Measurements from ENCODE around the gene SCP2D1. TPM values are rescaled to one million over a fixed set of nuclear protein-coding genes. Genes with fewer than 3 reads are reported as not detected.

SCP2D1 gene
- total RNA-seq, 4 donors from 2014 or later, result not detected

GRCh38 chr20:18855882-18856281 lies 42.3 kb downstream of the SCP2D1 start:
- 81% methylated on average over 2 of the region's 2 CpGs for WGBS
- no peak for DNase-seq (ENCODE audit: extremely low spot score)
- no peak for TF ChIP-seq POLR2AphosphoS5 (IDR thresholded peaks at IDR 0.05)
- TF ChIP-seq POLR2A (IDR thresholded peaks at IDR 0.05; ENCODE audit: low read depth), result no peak
- TF ChIP-seq EP300 (IDR thresholded peaks at IDR 0.05), result no peak
- no peak for TF ChIP-seq CTCF (IDR thresholded peaks at IDR 0.05)
- Histone ChIP-seq H3K9me3 (peaks cover 0 to 12% (median 2%) of the 10 kb centered on the region in 4 donors), H3K4me3 (no peak overlapping the region), H3K36me3 (no peaks in the 10 kb centered on the region), H3K4me1 (no peaks in the 10 kb centered on the region), H3K27ac (replicated peaks in 1 of 4) (no peak overlapping the region), H3K27me3 (no peaks in the 10 kb centered on the region)
- intact Hi-C loops (cut with DNase I), result no loop called here

GRCh38 chr20:18856873-18857272 lies 43.3 kb downstream of the SCP2D1 start:
- no peaks in the 10 kb centered on the region for H3K36me3 ChIP-seq
- H3K4me1 ChIP-seq, result no peaks in the 10 kb centered on the region
- H3K27ac ChIP-seq (replicated peaks in 1 of 4), result no peak overlapping the region
- intact Hi-C loops (cut with DNase I), result no loop called here
- H3K9me3 ChIP-seq, result peaks cover 0 to 14% (median 2%) of the 10 kb centered on the region in 4 donors
- no peaks in the 10 kb centered on the region for H3K27me3 ChIP-seq
- WGBS, result 72% methylated on average over 2 of the region's 2 CpGs
- TF ChIP-seq CTCF (IDR thresholded peaks at IDR 0.05) (no peak), POLR2AphosphoS5 (IDR thresholded peaks at IDR 0.05) (no peak), EP300 (IDR thresholded peaks at IDR 0.05) (no peak), POLR2A (IDR thresholded peaks at IDR 0.05; ENCODE audit: low read depth) (no peak)
- no peak for DNase-seq (ENCODE audit: extremely low spot score)
- no peak overlapping the region for H3K4me3 ChIP-seq

DNA sequence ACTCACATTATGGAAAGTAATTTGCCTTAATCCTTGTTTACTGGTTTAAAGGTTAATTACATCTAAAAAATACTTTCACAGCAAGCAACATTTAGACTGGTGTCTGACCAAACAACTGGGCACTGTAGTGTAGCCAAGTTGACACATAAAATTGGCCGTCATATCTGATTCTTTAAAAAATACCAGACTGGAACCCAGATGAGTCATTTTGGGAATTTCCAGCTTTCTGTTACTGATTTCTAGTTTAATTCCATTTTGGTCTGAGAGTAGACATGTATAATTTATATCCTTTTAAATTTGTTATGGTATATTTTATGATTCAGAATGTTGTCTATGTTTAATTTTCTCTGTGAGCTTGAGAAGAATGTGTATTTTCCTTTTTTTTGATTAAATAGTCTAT lies 44.1 kb downstream of the SCP2D1 start:
- no peak for DNase-seq (ENCODE audit: extremely low spot score)
- 39% methylated on average over 1 of the region's 1 CpG for WGBS
- H3K4me3 ChIP-seq, result no peak overlapping the region
- H3K4me1 ChIP-seq, result no peaks in the 10 kb centered on the region
- H3K27ac ChIP-seq (replicated peaks in 1 of 4), result no peak overlapping the region
- H3K27me3 ChIP-seq, result no peaks in the 10 kb centered on the region
- intact Hi-C loops (cut with DNase I), result no loop called here
- no peaks in the 10 kb centered on the region for H3K36me3 ChIP-seq
- TF ChIP-seq EP300 (IDR thresholded peaks at IDR 0.05) (no peak), POLR2AphosphoS5 (IDR thresholded peaks at IDR 0.05) (no peak), CTCF (IDR thresholded peaks at IDR 0.05) (no peak), POLR2A (IDR thresholded peaks at IDR 0.05; ENCODE audit: low read depth) (no peak)
- H3K9me3 ChIP-seq, result peaks cover 0 to 14% (median 2%) of the 10 kb centered on the region in 4 donors

- Histone ChIP-seq H3K27ac (replicated peaks in 1 of 4) (no peak overlapping the region), H3K27me3 (no peaks in the 10 kb centered on the region), H3K4me1 (no peaks in the 10 kb centered on the region), H3K9me3 (peaks cover 0 to 14% (median 2%) of the 10 kb centered on the region in 4 donors), H3K4me3 (no peak overlapping the region), H3K36me3 (no peaks in the 10 kb centered on the region)
- intact Hi-C loops (cut with DNase I), result no loop called here
- no peak for DNase-seq (ENCODE audit: extremely low spot score)
- TF ChIP-seq POLR2A (IDR thresholded peaks at IDR 0.05; ENCODE audit: low read depth), result no peak
- no peak for TF ChIP-seq EP300 (IDR thresholded peaks at IDR 0.05)
- TF ChIP-seq CTCF (IDR thresholded peaks at IDR 0.05), result no peak
- no peak for TF ChIP-seq POLR2AphosphoS5 (IDR thresholded peaks at IDR 0.05)
- WGBS, result 92% methylated on average over 3 of the region's 3 CpGs
Observed at GRCh38 chr20:18858816-18859215, 45.2 kb downstream of the SCP2D1 start.

Other genes starting within 250 kb of the SCP2D1 start
- 100 to 1,000 TPM in 2 of 4 donors, 10 to 100 TPM in 2; 74.4 to 165 (median 121) TPM for gene SMIM26, start 246.4 kb upstream of the SCP2D1 start, total RNA-seq
- gene DTD1, start 225.7 kb upstream of the SCP2D1 start, total RNA-seq, result 10 to 100 TPM; 15.1 to 20.0 (median 17.5) TPM

Data from esophagus muscularis mucosa (tissue), 4 donors.